ENCODE measurements around the gene KRTAP5-9. TPM values are rescaled to one million over a fixed set of nuclear protein-coding genes. Genes with fewer than 3 reads are reported as not detected.
"Not testable (repeated sequence)": the region's sequence is repeated elsewhere in the genome, so short reads cannot be mapped to it uniquely, and the experiment has no call there.

Gene KRTAP5-9
- total RNA-seq, 1 experiment from 2014 or later, result not detected

DNA sequence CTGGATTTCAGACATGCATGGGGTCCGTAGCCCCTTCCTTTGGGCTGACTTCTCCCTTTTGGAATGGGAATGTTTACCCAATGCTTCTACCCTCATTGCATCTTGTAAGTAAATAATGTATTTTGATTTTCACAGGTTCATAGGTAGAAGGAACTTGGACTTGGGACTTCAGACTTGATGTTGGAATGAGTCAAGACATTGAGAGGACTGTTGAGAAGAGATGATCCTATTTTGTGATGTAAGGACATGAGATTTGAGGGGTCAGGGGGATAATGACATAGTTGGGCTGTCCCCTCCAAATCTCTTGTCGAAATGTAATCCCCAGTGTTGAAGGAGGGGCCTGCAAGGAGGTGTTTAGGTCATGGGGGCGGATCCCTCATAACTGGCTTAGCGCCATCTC lies 16.2 kb downstream of the KRTAP5-9 start:
- no peaks in the 10 kb centered on the region for H3K79me2 ChIP-seq (ENCODE audit: low read length)
- no peak overlapping the region for H3K4me3 ChIP-seq (ENCODE audit: low read length)
- TF ChIP-seq EZH2phosphoT487 (IDR thresholded peaks at IDR 0.05; ENCODE audit: borderline replicate concordance, low read length) (no peak), EZH2 (IDR thresholded peaks at IDR 0.05; ENCODE audit: low read length, unreplicated experiment) (no peak), CTCF (conservative IDR thresholded peaks at IDR 0.05; ENCODE audit: low read depth, low read length) (no peak)
- CTCF ChIA-PET, result interaction anchor here (2.1 kb wide), 1 partner anchor 15 kb away, joined by 7 read pairs; no protein-coding TSS in a partner anchor
- ATAC-seq (no peak), DNase-seq (no peak)
- no peak overlapping the region for H2AFZ ChIP-seq (ENCODE audit: low read length)
- POLR2A ChIA-PET (ENCODE audit: unreplicated experiment), result no interaction called here
- H3K27me3 ChIP-seq (ENCODE audit: low read length), result no peaks in the 10 kb centered on the region
- H3F3A ChIP-seq (ENCODE audit: low read length, unreplicated experiment), result no peaks in the 10 kb centered on the region
- H3K36me3 ChIP-seq (ENCODE audit: low read depth, low read length), result no peaks in the 10 kb centered on the region
- H3K9me2 ChIP-seq (replicated peaks; ENCODE audit: low read length), result no peaks in the 10 kb centered on the region
- no TSS peak for BruUV-seq (replicated peaks)
- no peak overlapping the region for H3K9ac ChIP-seq (ENCODE audit: low read length)
- H4K20me1 ChIP-seq (ENCODE audit: low read length), result no peaks in the 10 kb centered on the region
- no peaks in the 10 kb centered on the region for H3K9me3 ChIP-seq (ENCODE audit: low read length)
- intact Hi-C loops (cut with micrococcal nuclease), result no loop called here
- H3K27ac ChIP-seq (ENCODE audit: low read length), result no peak overlapping the region
- H3K4me1 ChIP-seq (ENCODE audit: insufficient read depth, low read length), result peaks cover 28% of the 10 kb centered on the region
- H3K4me2 ChIP-seq (ENCODE audit: low read length), result no peak overlapping the region

- ChIA-PET POLR2A (ENCODE audit: unreplicated experiment) (no interaction called here), CTCF (no interaction called here)
- H3K27ac ChIP-seq (ENCODE audit: low read length), result no peak within 1 kb of the TSS
- no peaks in the 10 kb centered on the region for H4K20me1 ChIP-seq (ENCODE audit: low read length)
- intact Hi-C loops (cut with micrococcal nuclease), result no loop called here
- no peak within 1 kb of the TSS for H3K9ac ChIP-seq (ENCODE audit: low read length)
- H3K9me2 ChIP-seq (replicated peaks; ENCODE audit: low read length), result no peaks in the 10 kb centered on the region
- DNase-seq, result no peak
- BruUV-seq (replicated peaks), result no TSS peak
- no peaks in the 10 kb centered on the region for H3K27me3 ChIP-seq (ENCODE audit: low read length)
- H3K36me3 ChIP-seq (ENCODE audit: low read depth, low read length), result no peaks in the 10 kb centered on the region
- ATAC-seq, result no peak
- H3K79me2 ChIP-seq (ENCODE audit: low read length), result no peaks in the 10 kb centered on the region
- H3K4me2 ChIP-seq (ENCODE audit: low read length), result no peak within 1 kb of the TSS
- H3K9me3 ChIP-seq (ENCODE audit: low read length), result no peaks in the 10 kb centered on the region
- H3K4me1 ChIP-seq (ENCODE audit: insufficient read depth, low read length), result peaks cover 28% of the 10 kb centered on the region
- TF ChIP-seq EZH2phosphoT487 (IDR thresholded peaks at IDR 0.05; ENCODE audit: borderline replicate concordance, low read length) (no peak), CTCF (conservative IDR thresholded peaks at IDR 0.05; ENCODE audit: low read depth, low read length) (no peak), EZH2 (IDR thresholded peaks at IDR 0.05; ENCODE audit: low read length, unreplicated experiment) (no peak)
- H3F3A ChIP-seq (ENCODE audit: low read length, unreplicated experiment), result no peaks in the 10 kb centered on the region
- no peak within 1 kb of the TSS for H2AFZ ChIP-seq (ENCODE audit: low read length)
- no peak within 1 kb of the TSS for H3K4me3 ChIP-seq (ENCODE audit: low read length)
Measured at GRCh38 chr11:71565263-71565662, 17.0 kb downstream of the KRTAP5-9 start, which contains the start of gene KRTAP5-10. TSS of gene KRTAP5-10 (plus strand) at chr11:71565563. CDS start at chr11:71565588, 25 bp downstream.

DNA sequence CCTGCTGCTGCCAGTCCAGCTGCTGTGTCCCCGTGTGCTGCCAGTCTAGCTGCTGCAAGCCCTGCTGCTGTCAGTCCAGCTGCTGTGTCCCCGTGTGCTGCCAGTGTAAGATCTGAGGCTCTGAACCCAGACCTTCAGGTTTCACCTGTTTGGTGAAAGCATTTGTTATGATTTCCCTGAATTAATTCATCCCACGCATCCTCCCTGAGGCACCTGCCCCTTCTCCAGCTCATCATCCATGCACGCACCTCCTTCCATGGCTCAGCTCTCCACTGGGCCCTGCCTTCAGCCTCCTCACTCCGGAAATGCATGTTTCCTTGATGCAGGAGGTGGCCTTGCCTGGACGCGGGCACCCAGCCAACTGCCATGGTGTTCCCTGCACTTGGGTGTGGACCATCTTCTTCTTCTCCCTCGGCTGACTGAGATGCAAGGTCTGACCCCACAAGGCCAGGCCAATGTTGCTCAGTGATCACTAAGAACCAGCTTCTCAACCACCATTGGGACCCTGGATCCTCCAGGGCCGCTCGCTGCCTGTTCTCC lies 17.9 kb downstream of the KRTAP5-9 start:
- H3K9me2 ChIP-seq (replicated peaks; ENCODE audit: low read length), result no peaks in the 10 kb centered on the region
- CTCF ChIA-PET, result no interaction called here
- no peaks in the 10 kb centered on the region for H3K27me3 ChIP-seq (ENCODE audit: low read length)
- no peak overlapping the region for H3K27ac ChIP-seq (ENCODE audit: low read length)
- H3K9me3 ChIP-seq (ENCODE audit: low read length), result no peaks in the 10 kb centered on the region
- H2AFZ ChIP-seq (ENCODE audit: low read length), result no peak overlapping the region
- no peaks in the 10 kb centered on the region for H4K20me1 ChIP-seq (ENCODE audit: low read length)
- no peak for ATAC-seq
- H3K9ac ChIP-seq (ENCODE audit: low read length), result no peak overlapping the region
- no peak overlapping the region for H3K4me3 ChIP-seq (ENCODE audit: low read length)
- POLR2A ChIA-PET (ENCODE audit: unreplicated experiment), result no interaction called here
- H3F3A ChIP-seq (ENCODE audit: low read length, unreplicated experiment), result no peaks in the 10 kb centered on the region
- DNase-seq, result peak; percentile 45
- BruUV-seq (replicated peaks), result no TSS peak
- no peaks in the 10 kb centered on the region for H3K79me2 ChIP-seq (ENCODE audit: low read length)
- H3K4me2 ChIP-seq (ENCODE audit: low read length), result no peak overlapping the region
- no peaks in the 10 kb centered on the region for H3K36me3 ChIP-seq (ENCODE audit: low read depth, low read length)
- peaks cover 28% of the 10 kb centered on the region for H3K4me1 ChIP-seq (ENCODE audit: insufficient read depth, low read length)
- intact Hi-C loops (cut with micrococcal nuclease), result no loop called here
- TF ChIP-seq EZH2 (IDR thresholded peaks at IDR 0.05; ENCODE audit: low read length, unreplicated experiment) (no peak), CTCF (conservative IDR thresholded peaks at IDR 0.05; ENCODE audit: low read depth, low read length) (no peak), EZH2phosphoT487 (IDR thresholded peaks at IDR 0.05; ENCODE audit: borderline replicate concordance, low read length) (no peak)

DNA sequence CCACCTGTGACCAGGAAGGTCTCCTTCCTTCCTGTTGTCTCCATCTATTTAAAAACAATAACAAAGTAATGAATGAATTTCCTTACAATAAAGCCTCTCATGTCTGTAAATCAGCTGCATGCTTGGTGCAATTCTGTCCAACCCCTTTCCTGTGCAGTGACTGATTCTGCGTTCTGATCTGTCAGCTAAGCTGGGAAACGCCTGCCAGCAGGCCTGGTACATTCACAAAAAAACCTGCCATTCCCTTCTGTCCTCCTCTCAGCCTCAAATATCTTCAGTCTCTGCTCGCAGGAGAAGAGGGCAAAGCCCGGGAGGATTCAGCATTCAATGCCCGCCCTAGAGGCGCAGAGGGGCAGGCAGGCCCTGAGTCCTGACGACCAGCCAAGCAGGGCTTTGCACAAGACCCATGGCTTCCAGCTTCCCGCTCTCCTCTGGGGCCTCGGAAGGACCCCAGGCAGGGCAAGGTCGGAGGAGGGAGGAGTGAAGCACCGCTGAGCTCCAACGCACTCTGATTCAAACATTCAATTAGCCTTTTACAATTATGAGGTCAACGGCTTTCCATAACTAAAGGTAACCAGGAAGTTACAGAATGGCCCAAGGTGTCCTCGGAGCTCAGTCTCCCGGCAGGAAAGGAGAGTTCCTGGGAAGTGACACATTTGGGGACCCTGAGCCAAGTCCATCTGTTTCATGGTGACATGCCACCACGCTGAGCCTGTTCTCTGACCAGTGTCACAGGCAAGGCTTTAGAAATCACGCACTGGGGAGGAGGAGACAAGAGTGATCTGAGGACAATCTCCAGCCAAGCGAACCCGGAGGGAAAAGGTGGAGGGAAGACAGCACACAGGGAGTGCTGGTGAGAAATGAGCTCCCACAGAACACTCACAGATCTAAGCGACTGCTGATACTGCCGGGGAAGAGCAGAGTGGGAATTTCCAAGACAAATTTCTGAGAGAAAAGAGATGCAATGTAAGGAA lies 18.7 kb downstream of the KRTAP5-9 start:
- H3F3A ChIP-seq (ENCODE audit: low read length, unreplicated experiment); H3K9me2 ChIP-seq (replicated peaks; ENCODE audit: low read length); H3K9ac ChIP-seq (ENCODE audit: low read length); DNase-seq; H3K27me3 ChIP-seq (ENCODE audit: low read length); H4K20me1 ChIP-seq (ENCODE audit: low read length); H3K27ac ChIP-seq (ENCODE audit: low read length); CTCF ChIA-PET; intact Hi-C loops (cut with micrococcal nuclease); H3K4me2 ChIP-seq (ENCODE audit: low read length); H3K79me2 ChIP-seq (ENCODE audit: low read length); H3K36me3 ChIP-seq (ENCODE audit: low read depth, low read length); H3K4me3 ChIP-seq (ENCODE audit: low read length); H2AFZ ChIP-seq (ENCODE audit: low read length); ATAC-seq; BruUV-seq (replicated peaks); H3K9me3 ChIP-seq (ENCODE audit: low read length): not testable (repeated sequence)
- peaks cover 24% of the 10 kb centered on the region for H3K4me1 ChIP-seq (ENCODE audit: insufficient read depth, low read length)
- POLR2A ChIA-PET (ENCODE audit: unreplicated experiment), result interaction anchor here (0.6 kb wide), 1 partner anchor 14 kb away, joined by 6 read pairs; no protein-coding TSS in a partner anchor
